Activated CD4-positive, alpha-beta T cell treated with anti-CD3 and anti-CD28 coated beads for 4 hours (primary cell): ENCODE measurements around the gene DIRAS1.
"Not testable (repeated sequence)": the region's sequence is repeated elsewhere in the genome, so short reads cannot be mapped to it uniquely, and the experiment has no call there.

Experiments used
- DNase-seq, 2 donors: peaks; one replicate each; pipeline ENCODE4 v3.0.0-alpha.2; 2020

The DIRAS1 gene

DNA sequence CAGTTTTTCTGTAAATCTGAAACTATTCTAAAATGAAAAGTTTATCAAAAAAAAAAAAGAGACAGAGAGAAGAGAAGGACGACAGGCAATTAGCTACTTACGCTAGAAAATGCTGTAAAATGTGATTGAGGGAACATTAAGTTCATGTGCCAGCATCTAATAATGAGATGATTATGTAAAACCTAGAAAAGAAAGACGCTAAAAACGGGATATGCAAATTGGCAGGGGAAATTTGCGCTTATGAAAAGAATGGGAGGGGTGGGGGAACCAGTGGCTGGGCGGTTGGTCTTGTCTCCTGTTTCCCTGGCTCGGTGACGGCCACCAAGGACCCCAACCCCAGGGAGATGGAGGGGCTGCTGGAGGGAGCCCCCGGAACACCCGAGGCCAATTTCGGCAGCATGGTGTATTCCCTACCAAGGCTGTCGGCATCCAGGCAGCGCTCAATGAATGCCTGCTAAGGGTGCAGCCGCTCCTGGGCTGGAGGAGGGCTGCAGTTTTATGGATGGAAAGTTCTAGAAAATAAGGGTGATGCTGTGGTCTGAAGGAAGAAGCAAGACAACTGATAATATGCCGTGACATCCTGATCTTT, 52.9 kb downstream of the DIRAS1 start:
- DNase-seq, result no peak

DNA sequence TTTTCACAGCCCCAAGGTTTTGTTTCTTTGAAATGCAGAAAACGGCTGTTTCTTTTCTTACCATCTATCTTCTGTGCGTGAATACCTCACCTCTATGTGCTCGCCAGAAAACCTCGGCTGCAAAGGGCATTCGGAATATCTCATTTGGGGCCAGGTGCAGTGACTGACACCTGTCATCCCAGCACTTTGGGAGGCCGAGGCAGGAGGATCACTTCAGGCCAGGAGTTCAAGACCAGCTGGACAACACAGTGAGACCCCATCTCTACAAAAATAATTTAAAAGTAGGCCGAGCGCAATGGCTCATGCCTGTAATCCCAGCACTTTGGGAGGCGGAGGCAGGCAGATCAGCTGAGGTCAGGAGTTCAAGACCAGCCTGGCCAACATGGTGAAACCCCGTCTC, 53.8 kb downstream of the DIRAS1 start:
- not testable (repeated sequence) for DNase-seq

DNA sequence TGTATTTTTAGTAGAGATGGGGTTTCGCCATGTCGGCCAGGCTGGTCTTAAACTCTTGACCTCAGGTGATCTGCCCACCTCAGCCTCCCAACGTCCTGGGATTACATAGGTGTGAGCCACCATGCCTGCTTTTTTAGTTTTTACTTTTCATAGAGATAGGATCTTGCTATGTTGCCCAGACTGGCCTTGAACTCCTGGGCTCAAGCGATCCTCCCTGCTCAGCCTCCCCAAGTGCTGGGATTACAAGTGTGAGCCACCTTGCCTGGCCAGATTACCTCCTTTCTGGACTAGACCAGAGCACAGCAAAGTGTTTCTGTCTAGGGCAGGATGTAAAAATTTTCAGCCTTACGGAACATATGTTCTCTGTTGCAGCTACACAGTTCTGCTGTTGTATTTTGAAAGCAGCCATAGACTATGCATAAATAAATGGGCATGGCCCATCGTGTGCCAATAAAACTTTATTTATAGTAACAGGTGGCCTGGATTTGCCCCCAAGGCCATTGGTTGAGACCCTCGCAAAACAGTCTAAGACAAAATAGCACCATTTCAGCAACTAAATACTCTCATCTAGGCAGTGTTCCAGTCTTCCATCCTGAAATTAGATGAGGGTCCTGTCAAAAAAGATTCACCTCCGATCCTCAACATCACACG, 54.7 kb downstream of the DIRAS1 start:
- DNase-seq, result no peak

DNA sequence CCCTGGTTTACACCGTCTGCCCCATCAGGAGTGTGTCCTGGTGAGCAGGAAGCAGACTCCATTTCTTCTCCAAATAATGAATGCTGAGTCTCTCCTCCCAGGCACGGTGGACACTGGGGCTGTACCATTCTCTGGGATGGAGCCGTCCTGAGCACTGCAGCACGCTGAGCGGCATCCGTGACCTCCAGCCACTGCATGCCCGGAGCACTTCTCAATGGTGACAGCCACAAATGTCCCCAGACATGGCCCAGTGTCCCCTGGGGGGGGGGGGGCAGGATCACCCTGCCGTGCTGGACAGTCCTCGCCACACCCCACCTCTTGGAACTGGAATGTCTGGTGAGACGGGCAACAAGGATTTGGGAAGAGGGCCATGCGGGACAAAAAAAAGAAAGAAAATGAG, 56.1 kb downstream of the DIRAS1 start:
- no peak for DNase-seq
